ENCODE results near the gene GRK5.

GRCh38 chr10:119310806-119311205 is 103.4 kb downstream of the GRK5 start:
- TF ChIP-seq POLR2AphosphoS5 (IDR thresholded peaks at IDR 0.05; ENCODE audit: low read depth, low read length) (no peak), TAF1 (IDR thresholded peaks at IDR 0.05; ENCODE audit: borderline replicate concordance, low read depth, low read length) (no peak), POLR2A (IDR thresholded peaks at IDR 0.05; ENCODE audit: low read depth, low read length) (no peak)

Data from GM12892 (cell line).